ENCODE results near the gene C12orf56. TPM values are rescaled to one million over a fixed set of nuclear protein-coding genes. Genes with fewer than 3 reads are reported as not detected.
"Not testable (repeated sequence)": the region's sequence is repeated elsewhere in the genome, so short reads cannot be mapped to it uniquely, and the experiment has no call there.

The C12orf56 gene
- polyA plus RNA-seq, 1 donor from 2014 or later, result not detected

DNA sequence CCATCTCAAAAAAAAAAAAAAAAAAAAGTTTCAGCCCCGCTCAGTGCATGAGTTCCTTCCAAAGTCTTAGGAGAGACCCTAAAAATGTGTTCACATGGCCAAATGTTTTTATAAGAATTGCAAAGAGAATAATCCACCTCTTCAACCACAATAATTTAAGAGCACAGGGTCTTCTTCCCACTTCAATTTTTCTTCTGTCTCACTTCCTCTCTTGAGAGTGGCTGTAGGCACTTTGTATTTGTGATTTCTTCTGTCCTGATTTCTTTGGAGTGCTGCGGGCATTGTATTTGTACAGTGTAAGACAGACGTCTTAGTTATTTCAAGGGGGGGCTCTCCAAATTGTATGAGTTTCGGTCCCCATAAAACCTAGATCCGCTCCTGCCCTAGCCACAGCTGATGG lies 58.3 kb downstream of the C12orf56 start:
- H3K27ac ChIP-seq (ENCODE audit: low read length), result no peak overlapping the region
- H2AFZ ChIP-seq (ENCODE audit: low read depth, low read length), result no peak overlapping the region
- no peak for TF ChIP-seq MXI1 (conservative IDR thresholded peaks at IDR 0.05; ENCODE audit: poor library complexity, severe bottlenecking)
- TF ChIP-seq, protein P1, sequence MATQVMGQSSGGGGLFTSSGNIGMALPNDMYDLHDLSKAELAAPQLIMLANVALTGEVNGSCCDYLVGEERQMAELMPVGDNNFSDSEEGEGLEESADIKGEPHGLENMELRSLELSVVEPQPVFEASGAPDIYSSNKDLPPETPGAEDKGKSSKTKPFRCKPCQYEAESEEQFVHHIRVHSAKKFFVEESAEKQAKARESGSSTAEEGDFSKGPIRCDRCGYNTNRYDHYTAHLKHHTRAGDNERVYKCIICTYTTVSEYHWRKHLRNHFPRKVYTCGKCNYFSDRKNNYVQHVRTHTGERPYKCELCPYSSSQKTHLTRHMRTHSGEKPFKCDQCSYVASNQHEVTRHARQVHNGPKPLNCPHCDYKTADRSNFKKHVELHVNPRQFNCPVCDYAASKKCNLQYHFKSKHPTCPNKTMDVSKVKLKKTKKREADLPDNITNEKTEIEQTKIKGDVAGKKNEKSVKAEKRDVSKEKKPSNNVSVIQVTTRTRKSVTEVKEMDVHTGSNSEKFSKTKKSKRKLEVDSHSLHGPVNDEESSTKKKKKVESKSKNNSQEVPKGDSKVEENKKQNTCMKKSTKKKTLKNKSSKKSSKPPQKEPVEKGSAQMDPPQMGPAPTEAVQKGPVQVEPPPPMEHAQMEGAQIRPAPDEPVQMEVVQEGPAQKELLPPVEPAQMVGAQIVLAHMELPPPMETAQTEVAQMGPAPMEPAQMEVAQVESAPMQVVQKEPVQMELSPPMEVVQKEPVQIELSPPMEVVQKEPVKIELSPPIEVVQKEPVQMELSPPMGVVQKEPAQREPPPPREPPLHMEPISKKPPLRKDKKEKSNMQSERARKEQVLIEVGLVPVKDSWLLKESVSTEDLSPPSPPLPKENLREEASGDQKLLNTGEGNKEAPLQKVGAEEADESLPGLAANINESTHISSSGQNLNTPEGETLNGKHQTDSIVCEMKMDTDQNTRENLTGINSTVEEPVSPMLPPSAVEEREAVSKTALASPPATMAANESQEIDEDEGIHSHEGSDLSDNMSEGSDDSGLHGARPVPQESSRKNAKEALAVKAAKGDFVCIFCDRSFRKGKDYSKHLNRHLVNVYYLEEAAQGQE (IDR thresholded peaks at IDR 0.05; ENCODE audit: borderline replicate concordance), result no peak
- TF ChIP-seq RAD21 (conservative IDR thresholded peaks at IDR 0.05), result no peak
- TF ChIP-seq POLR2AphosphoS5 (IDR thresholded peaks at IDR 0.05), result no peak
- TF ChIP-seq EZH2 (IDR thresholded peaks at IDR 0.05; ENCODE audit: borderline replicate concordance, insufficient read depth, low read length, poor library complexity, severe bottlenecking), result no peak
- no peak for TF ChIP-seq CTCF (IDR thresholded peaks at IDR 0.05; ENCODE audit: poor library complexity, severe bottlenecking)
- no peak for TF ChIP-seq TAF1 (IDR thresholded peaks at IDR 0.05; ENCODE audit: low read depth)
- TF ChIP-seq SMC3 (conservative IDR thresholded peaks at IDR 0.05; ENCODE audit: poor library complexity), result no peak
- no peak for TF ChIP-seq EP300 (conservative IDR thresholded peaks at IDR 0.05; ENCODE audit: poor library complexity, severe bottlenecking)
- no peaks in the 10 kb centered on the region for H3K79me2 ChIP-seq (replicated peaks; ENCODE audit: insufficient read depth, low read length)
- H3K9me2 ChIP-seq (ENCODE audit: insufficient read depth, low read length), result no peaks in the 10 kb centered on the region
- H3K9me3 ChIP-seq (ENCODE audit: low read length), result no peaks in the 10 kb centered on the region
- H4K20me1 ChIP-seq (ENCODE audit: insufficient read depth), result no peaks in the 10 kb centered on the region
- no peak overlapping the region for H3K4me3 ChIP-seq (ENCODE audit: low read length)
- no peaks in the 10 kb centered on the region for H3F3A ChIP-seq (ENCODE audit: insufficient read depth, low read length, poor library complexity, severe bottlenecking)
- H3K36me3 ChIP-seq (ENCODE audit: insufficient read depth, low read length), result no peaks in the 10 kb centered on the region
- H3K4me2 ChIP-seq (ENCODE audit: low read length), result no peak overlapping the region
- no peaks in the 10 kb centered on the region for H3K27me3 ChIP-seq (ENCODE audit: insufficient read depth, low read depth, low read length)
- no peak overlapping the region for H3K9ac ChIP-seq (ENCODE audit: low read length)

DNA sequence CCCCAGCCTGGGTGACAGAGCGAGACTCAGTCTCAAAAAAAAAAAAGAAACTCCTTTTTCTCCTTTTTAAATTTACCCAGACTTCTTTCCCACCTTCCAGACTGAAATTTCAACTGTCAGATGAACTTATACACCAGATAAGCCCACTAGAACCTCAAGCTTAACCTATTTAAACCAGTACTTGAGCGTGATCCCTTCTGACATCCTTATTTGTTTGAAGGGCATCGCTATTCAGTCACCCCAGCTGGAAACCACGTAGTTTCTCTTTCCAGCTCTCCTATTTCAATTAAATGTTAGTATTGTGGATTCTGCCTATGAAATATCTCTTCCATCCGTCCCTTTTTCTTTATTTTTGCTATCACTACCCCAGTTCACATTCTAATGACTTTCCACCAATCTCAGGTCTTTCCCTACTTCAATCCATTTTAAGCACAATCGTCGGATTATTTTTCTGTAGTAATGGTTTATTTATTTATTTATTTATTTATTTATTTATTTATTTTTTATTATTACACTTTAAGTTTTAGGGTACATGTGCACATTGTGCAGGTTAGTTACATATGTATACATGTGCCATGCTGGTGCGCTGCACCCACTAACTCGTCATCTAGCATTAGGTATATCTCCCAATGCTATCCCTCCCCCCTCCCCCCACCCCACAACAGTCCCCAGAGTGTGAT lies 61.4 kb downstream of the C12orf56 start:
- H3K4me3 ChIP-seq (ENCODE audit: low read length); H3F3A ChIP-seq (ENCODE audit: insufficient read depth, low read length, poor library complexity, severe bottlenecking); H3K79me2 ChIP-seq (replicated peaks; ENCODE audit: insufficient read depth, low read length); H3K36me3 ChIP-seq (ENCODE audit: insufficient read depth, low read length); H3K4me2 ChIP-seq (ENCODE audit: low read length); H3K9me3 ChIP-seq (ENCODE audit: low read length); H2AFZ ChIP-seq (ENCODE audit: low read depth, low read length); H3K9ac ChIP-seq (ENCODE audit: low read length); H3K9me2 ChIP-seq (ENCODE audit: insufficient read depth, low read length); H3K27me3 ChIP-seq (ENCODE audit: insufficient read depth, low read depth, low read length); H4K20me1 ChIP-seq (ENCODE audit: insufficient read depth); H3K27ac ChIP-seq (ENCODE audit: low read length): not testable (repeated sequence)

Data from neural cell (in vitro differentiated cells).